ENCODE measurements around the gene PDK1.
"Not testable (repeated sequence)": the region's sequence is repeated elsewhere in the genome, so short reads cannot be mapped to it uniquely, and the experiment has no call there.

The PDK1 gene

DNA sequence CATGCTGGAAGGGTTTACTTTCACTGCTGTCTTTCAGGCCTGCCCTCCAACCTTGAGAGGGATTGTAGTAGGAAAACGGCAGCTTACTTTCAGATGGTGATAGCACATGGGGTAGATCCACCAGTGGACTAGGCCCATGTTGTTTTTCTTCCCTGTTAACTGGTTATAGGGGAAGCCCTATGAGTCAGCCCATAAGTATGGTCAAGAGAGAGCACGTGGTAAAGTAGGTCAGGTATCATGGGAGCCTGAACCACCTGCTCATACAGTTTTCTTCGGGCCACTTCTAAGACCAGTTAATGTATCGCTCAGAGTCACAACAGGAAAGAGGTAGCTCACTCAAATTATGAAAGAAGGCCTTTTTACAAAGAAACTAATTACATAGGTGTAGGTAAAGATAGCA, 33.0 kb downstream of the PDK1 start:
- Histone ChIP-seq H3K36me3 (ENCODE audit: control insufficient read depth in 2 of 2, insufficient read depth in 2 of 2, low read length in 2 of 2) (peaks cover 8 to 17% of the 10 kb centered on the region in 2 donors), H3K27me3 (ENCODE audit: control insufficient read depth in 2 of 2, insufficient read depth in 2 of 2, low read length in 2 of 2) (no peaks in the 10 kb centered on the region), H3K27ac (ENCODE audit: low read depth in 2 of 2, low read length in 2 of 2) (no peak overlapping the region), H3K4me3 (ENCODE audit: low read length in 2 of 2) (no peak overlapping the region), H3K9me3 (ENCODE audit: control insufficient read depth in 2 of 2, low read length in 2 of 2) (no peaks in the 10 kb centered on the region), H3K4me1 (ENCODE audit: control insufficient read depth in 2 of 2, insufficient read depth in 2 of 2, low read length in 2 of 2) (no peaks in the 10 kb centered on the region), H3K9ac (ENCODE audit: low read depth in 1 of 2, low read length in 2 of 2) (no peak overlapping the region)

DNA sequence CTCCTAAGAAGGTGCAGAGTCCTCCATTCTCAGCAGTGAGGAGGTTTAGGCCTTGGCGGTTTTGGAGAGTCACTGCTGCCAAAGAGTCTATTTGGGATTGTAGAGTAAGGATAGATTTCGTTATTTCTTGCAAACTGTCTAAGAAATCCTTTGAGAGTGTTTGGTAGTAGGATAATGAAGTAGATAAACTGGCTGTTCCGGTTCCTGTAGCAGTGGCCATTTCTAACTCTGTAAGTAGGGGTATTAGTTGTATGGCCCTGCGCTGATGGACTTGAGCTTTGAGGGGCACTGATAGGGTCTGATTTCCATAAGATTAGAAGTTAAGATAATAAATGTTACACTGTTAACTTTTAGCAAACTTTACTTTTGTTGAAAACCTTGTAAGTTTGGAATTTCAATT, 35.5 kb downstream of the PDK1 start:
- not testable (repeated sequence) for H3K4me3 ChIP-seq (ENCODE audit: low read length in 2 of 2); H3K4me1 ChIP-seq (ENCODE audit: control insufficient read depth in 2 of 2, insufficient read depth in 2 of 2, low read length in 2 of 2); H3K27ac ChIP-seq (ENCODE audit: low read depth in 2 of 2, low read length in 2 of 2); H3K9ac ChIP-seq (ENCODE audit: low read depth in 1 of 2, low read length in 2 of 2); H3K9me3 ChIP-seq (ENCODE audit: control insufficient read depth in 2 of 2, low read length in 2 of 2); H3K27me3 ChIP-seq (ENCODE audit: control insufficient read depth in 2 of 2, insufficient read depth in 2 of 2, low read length in 2 of 2)
- peaks cover 8 to 16% of the 10 kb centered on the region in 2 donors for H3K36me3 ChIP-seq (ENCODE audit: control insufficient read depth in 2 of 2, insufficient read depth in 2 of 2, low read length in 2 of 2)

DNA sequence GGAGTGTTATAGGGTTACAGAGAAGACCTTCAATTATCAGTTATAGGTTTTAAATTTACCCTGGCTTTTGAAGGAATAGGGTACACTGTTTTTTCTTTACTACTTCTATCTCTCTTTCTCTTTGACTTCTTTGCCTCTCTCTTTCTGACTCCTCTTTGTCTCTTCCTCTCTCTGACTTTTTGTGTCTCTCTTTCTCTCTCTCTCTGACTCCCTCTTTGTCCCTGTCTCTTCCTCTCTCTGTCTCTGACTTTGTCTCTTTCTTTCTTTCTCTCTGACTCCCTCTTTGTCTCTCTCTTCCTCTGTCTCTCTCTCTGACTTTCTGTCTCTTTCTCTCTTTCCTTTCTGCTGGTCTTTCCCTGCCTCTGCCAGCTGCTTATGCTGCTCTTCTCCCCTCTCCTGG, 36.3 kb downstream of the PDK1 start:
- H3K27me3 ChIP-seq (ENCODE audit: control insufficient read depth in 2 of 2, insufficient read depth in 2 of 2, low read length in 2 of 2); H3K9me3 ChIP-seq (ENCODE audit: control insufficient read depth in 2 of 2, low read length in 2 of 2); H3K9ac ChIP-seq (ENCODE audit: low read depth in 1 of 2, low read length in 2 of 2); H3K4me3 ChIP-seq (ENCODE audit: low read length in 2 of 2); H3K27ac ChIP-seq (ENCODE audit: low read depth in 2 of 2, low read length in 2 of 2); H3K4me1 ChIP-seq (ENCODE audit: control insufficient read depth in 2 of 2, insufficient read depth in 2 of 2, low read length in 2 of 2): not testable (repeated sequence)
- peaks cover 14 to 18% of the 10 kb centered on the region in 2 donors for H3K36me3 ChIP-seq (ENCODE audit: control insufficient read depth in 2 of 2, insufficient read depth in 2 of 2, low read length in 2 of 2)

DNA sequence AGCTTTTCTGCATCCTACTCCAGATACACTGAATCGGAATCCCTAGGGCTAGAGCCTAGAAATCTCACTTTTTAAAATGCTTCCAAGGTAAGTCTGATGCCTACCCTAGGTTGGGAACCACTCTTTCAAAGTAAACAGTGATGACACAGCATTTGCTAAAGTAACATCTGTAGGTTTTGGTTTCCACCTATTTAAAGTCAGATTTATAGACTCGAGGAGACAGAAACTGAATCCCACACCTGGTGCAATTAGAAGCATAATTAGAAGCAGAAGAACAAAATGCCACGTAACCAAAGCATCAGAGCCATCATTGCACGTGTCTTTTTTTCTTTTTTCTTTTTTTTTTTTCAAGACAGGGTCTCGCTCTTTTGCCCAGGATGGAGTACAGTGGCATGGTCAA, 40.9 kb downstream of the PDK1 start:
- Histone ChIP-seq H3K36me3 (ENCODE audit: control insufficient read depth in 2 of 2, insufficient read depth in 2 of 2, low read length in 2 of 2) (peaks cover 9 to 16% of the 10 kb centered on the region in 2 donors), H3K27ac (ENCODE audit: low read depth in 2 of 2, low read length in 2 of 2) (peak overlapping the region in 1 of 2 donors; percentile 40), H3K9ac (ENCODE audit: low read depth in 1 of 2, low read length in 2 of 2) (no peak overlapping the region), H3K4me3 (ENCODE audit: low read length in 2 of 2) (no peak overlapping the region), H3K4me1 (ENCODE audit: control insufficient read depth in 2 of 2, insufficient read depth in 2 of 2, low read length in 2 of 2) (no peaks in the 10 kb centered on the region), H3K9me3 (ENCODE audit: control insufficient read depth in 2 of 2, low read length in 2 of 2) (no peaks in the 10 kb centered on the region), H3K27me3 (ENCODE audit: control insufficient read depth in 2 of 2, insufficient read depth in 2 of 2, low read length in 2 of 2) (no peaks in the 10 kb centered on the region)

DNA sequence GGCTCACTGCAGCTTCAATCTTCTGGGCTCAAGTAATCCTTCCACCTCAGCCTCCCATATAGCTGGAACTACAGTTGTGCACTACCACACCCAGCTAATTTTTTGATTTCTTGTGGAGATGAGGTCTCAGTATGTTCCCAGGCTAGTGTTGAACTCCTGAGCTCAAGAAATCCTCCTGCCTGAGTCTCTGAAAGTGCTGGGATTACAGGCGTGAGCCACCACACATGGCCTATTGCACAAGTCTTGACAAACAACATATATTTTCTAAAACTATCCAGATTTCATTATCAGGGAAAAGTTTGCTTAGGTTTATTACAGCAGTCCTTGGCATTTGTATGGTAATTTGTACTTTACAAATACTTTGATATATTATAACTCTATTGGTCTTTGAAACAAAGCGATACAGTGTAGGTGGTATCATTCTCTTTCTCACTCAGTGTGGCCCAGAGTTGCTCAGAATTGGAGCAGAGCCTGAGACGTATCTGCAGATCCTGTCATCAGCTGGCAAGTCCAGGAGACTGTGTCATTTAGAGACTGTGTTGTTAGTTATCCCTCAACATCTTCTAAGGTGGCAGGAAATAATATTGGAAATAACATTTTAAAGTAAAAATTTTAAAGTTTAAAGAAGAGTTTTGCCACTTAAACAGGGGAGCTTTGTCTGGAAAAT, 41.4 kb downstream of the PDK1 start:
- Histone ChIP-seq H3K9ac (ENCODE audit: low read depth in 1 of 2, low read length in 2 of 2) (no peak overlapping the region), H3K9me3 (ENCODE audit: control insufficient read depth in 2 of 2, low read length in 2 of 2) (no peaks in the 10 kb centered on the region), H3K4me3 (ENCODE audit: low read length in 2 of 2) (no peak overlapping the region), H3K36me3 (ENCODE audit: control insufficient read depth in 2 of 2, insufficient read depth in 2 of 2, low read length in 2 of 2) (peaks cover 9 to 16% of the 10 kb centered on the region in 2 donors), H3K27me3 (ENCODE audit: control insufficient read depth in 2 of 2, insufficient read depth in 2 of 2, low read length in 2 of 2) (no peaks in the 10 kb centered on the region), H3K4me1 (ENCODE audit: control insufficient read depth in 2 of 2, insufficient read depth in 2 of 2, low read length in 2 of 2) (no peaks in the 10 kb centered on the region), H3K27ac (ENCODE audit: low read depth in 2 of 2, low read length in 2 of 2) (peak overlapping the region in 1 of 2 donors; percentile 40)

DNA sequence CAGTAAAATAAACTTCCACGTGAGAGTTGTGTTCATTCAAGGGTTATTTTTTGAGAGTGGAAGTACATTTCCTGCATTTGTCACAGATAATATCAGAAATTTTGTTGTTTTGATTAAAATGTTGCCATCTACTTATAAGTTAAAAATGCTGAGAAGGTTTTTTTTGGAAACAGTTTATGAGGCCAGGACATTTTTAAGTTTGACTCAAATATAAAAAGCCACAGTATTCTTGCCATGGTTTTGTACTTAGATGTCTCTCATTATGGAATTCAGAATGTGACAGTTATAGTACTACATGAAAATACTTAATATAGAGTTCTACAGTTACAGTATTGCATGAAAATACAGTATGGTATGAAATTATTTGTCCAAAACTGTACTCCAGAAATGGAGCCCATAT, 44.1 kb downstream of the PDK1 start:
- no peaks in the 10 kb centered on the region for H3K4me1 ChIP-seq (ENCODE audit: control insufficient read depth in 2 of 2, insufficient read depth in 2 of 2, low read length in 2 of 2)
- no peak overlapping the region for H3K27ac ChIP-seq (ENCODE audit: low read depth in 2 of 2, low read length in 2 of 2)
- H3K4me3 ChIP-seq (ENCODE audit: low read length in 2 of 2) = no peak overlapping the region
- no peaks in the 10 kb centered on the region for H3K9me3 ChIP-seq (ENCODE audit: control insufficient read depth in 2 of 2, low read length in 2 of 2)
- peaks cover 10 to 11% of the 10 kb centered on the region in 2 donors for H3K36me3 ChIP-seq (ENCODE audit: control insufficient read depth in 2 of 2, insufficient read depth in 2 of 2, low read length in 2 of 2)
- no peaks in the 10 kb centered on the region for H3K27me3 ChIP-seq (ENCODE audit: control insufficient read depth in 2 of 2, insufficient read depth in 2 of 2, low read length in 2 of 2)
- H3K9ac ChIP-seq (ENCODE audit: low read depth in 1 of 2, low read length in 2 of 2) = no peak overlapping the region

DNA sequence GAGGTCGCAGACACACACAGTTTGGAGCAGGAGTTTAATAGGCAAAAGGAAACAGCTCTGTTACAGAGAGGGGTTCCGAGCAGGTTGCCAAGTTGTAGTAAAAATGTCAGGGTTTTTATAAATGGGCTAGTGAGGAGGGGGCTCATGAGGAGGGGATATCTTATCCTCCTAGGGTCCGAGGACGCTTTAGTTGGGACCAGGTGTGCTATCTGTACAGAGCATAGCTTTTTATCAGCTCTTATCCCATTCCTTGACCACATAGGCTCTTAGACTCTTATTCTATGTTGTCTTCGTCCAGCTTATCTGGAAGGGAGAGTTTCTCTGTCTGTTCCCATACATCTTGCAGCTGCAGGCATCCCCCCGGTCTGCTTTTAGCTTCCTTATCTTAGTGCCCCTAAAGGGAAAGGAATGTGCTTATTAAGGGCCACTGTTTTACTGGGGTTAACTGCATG, 44.7 kb downstream of the PDK1 start:
- Histone ChIP-seq H3K9ac (ENCODE audit: low read depth in 1 of 2, low read length in 2 of 2) (no peak overlapping the region), H3K27me3 (ENCODE audit: control insufficient read depth in 2 of 2, insufficient read depth in 2 of 2, low read length in 2 of 2) (no peaks in the 10 kb centered on the region), H3K9me3 (ENCODE audit: control insufficient read depth in 2 of 2, low read length in 2 of 2) (no peaks in the 10 kb centered on the region), H3K27ac (ENCODE audit: low read depth in 2 of 2, low read length in 2 of 2) (no peak overlapping the region), H3K4me1 (ENCODE audit: control insufficient read depth in 2 of 2, insufficient read depth in 2 of 2, low read length in 2 of 2) (no peaks in the 10 kb centered on the region), H3K36me3 (ENCODE audit: control insufficient read depth in 2 of 2, insufficient read depth in 2 of 2, low read length in 2 of 2) (peaks cover 11 to 13% of the 10 kb centered on the region in 2 donors), H3K4me3 (ENCODE audit: low read length in 2 of 2) (no peak overlapping the region)

DNA sequence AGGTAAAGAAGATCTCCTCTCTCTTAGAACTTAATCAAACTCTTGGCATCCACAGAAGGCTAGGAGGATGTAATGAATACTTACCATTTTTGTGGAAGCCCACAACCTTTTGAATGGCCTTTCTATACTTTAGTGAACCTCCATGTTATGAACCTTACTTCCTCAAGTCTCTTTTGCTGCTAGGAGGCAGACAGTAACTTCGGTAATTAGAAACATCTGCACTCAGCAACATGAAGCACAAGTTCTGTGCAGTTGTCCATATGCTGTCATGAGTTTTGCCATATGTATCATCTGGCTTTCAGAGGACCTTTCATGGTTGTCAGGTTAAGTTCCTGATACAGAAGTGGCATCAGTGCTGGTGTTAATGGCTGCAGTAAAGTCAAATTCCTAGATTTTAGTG, 50.4 kb downstream of the PDK1 start:
- Histone ChIP-seq H3K4me3 (ENCODE audit: low read length in 2 of 2) (no peak overlapping the region), H3K27me3 (ENCODE audit: control insufficient read depth in 2 of 2, insufficient read depth in 2 of 2, low read length in 2 of 2) (no peaks in the 10 kb centered on the region), H3K4me1 (ENCODE audit: control insufficient read depth in 2 of 2, insufficient read depth in 2 of 2, low read length in 2 of 2) (no peaks in the 10 kb centered on the region), H3K36me3 (ENCODE audit: control insufficient read depth in 2 of 2, insufficient read depth in 2 of 2, low read length in 2 of 2) (peaks cover 2 to 4% of the 10 kb centered on the region in 2 donors), H3K9ac (ENCODE audit: low read depth in 1 of 2, low read length in 2 of 2) (no peak overlapping the region), H3K9me3 (ENCODE audit: control insufficient read depth in 2 of 2, low read length in 2 of 2) (no peaks in the 10 kb centered on the region), H3K27ac (ENCODE audit: low read depth in 2 of 2, low read length in 2 of 2) (no peak overlapping the region)

DNA sequence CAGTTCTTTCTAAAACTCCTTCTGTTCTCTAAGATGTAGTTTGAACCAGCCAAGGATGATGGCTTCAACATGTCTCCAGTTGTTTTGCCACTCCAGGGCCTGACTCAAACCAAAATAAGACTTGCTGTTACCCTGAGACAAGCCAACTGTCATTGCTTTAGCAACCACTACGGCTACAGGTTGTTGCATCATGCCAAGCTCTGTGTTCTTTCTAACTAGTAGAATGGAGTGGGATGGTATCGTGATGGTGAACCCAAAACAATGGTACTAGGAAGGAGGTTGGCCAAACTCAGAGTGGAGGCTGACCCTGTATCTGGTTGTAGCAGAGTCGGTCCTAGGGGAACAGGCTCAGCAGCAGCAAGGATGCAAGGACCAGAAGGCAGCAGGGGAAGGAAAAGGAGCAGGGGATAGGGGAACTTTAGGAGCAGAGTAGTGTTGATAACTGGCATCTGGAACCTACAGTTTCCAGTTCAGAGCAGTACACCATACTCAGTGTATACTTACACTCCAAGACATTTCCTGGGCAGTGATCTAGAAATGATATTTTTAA, 51.6 kb downstream of the PDK1 start:
- no peaks in the 10 kb centered on the region for H3K4me1 ChIP-seq (ENCODE audit: control insufficient read depth in 2 of 2, insufficient read depth in 2 of 2, low read length in 2 of 2)
- no peak overlapping the region for H3K4me3 ChIP-seq (ENCODE audit: low read length in 2 of 2)

DNA sequence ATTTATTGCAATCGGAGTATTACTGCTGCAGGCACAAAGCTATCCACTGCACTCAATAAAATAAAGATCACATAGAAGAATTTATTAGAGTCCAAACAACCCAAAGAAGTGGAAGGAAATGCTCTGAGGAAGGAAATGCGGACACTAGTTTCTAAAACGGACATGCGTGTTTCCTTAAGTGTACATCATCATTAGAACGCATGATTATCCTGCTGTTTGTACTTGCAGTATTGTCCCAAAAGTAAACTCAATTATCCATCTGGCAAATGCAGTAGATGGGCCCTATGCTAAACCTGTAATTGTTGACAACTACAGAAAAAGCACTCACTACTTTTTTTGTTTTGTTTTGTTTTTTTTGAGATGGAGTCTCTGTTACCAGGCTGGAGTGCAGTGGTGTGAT, 53.6 kb downstream of the PDK1 start:
- Histone ChIP-seq H3K36me3 (ENCODE audit: control insufficient read depth in 2 of 2, insufficient read depth in 2 of 2, low read length in 2 of 2) (peaks cover 2 to 4% of the 10 kb centered on the region in 2 donors), H3K4me3 (ENCODE audit: low read length in 2 of 2) (no peak overlapping the region), H3K9me3 (ENCODE audit: control insufficient read depth in 2 of 2, low read length in 2 of 2) (no peaks in the 10 kb centered on the region), H3K27ac (ENCODE audit: low read depth in 2 of 2, low read length in 2 of 2) (no peak overlapping the region), H3K9ac (ENCODE audit: low read depth in 1 of 2, low read length in 2 of 2) (no peak overlapping the region), H3K4me1 (ENCODE audit: control insufficient read depth in 2 of 2, insufficient read depth in 2 of 2, low read length in 2 of 2) (peaks cover 2 to 3% of the 10 kb centered on the region in 2 donors), H3K27me3 (ENCODE audit: control insufficient read depth in 2 of 2, insufficient read depth in 2 of 2, low read length in 2 of 2) (no peaks in the 10 kb centered on the region)

More for the DNA sequence above, 51.6 kb downstream of the PDK1 start:
- Histone ChIP-seq H3K27me3 (ENCODE audit: control insufficient read depth in 2 of 2, insufficient read depth in 2 of 2, low read length in 2 of 2) (no peaks in the 10 kb centered on the region), H3K9me3 (ENCODE audit: control insufficient read depth in 2 of 2, low read length in 2 of 2) (no peaks in the 10 kb centered on the region), H3K27ac (ENCODE audit: low read depth in 2 of 2, low read length in 2 of 2) (no peak overlapping the region), H3K9ac (ENCODE audit: low read depth in 1 of 2, low read length in 2 of 2) (no peak overlapping the region), H3K36me3 (ENCODE audit: control insufficient read depth in 2 of 2, insufficient read depth in 2 of 2, low read length in 2 of 2) (peaks cover 2 to 4% of the 10 kb centered on the region in 2 donors)
